Measurements from ENCODE around the gene GPSM3.

The GPSM3 gene

GRCh38 chr6:32204268-32204715 lies 11.8 kb upstream of the GPSM3 start:
- H3K4me3 ChIP-seq (ENCODE audit: low read depth in 1 of 5, low read length in 5 of 5): no peak overlapping the region
- H3K9ac ChIP-seq (ENCODE audit: low read length in 5 of 5): no peak overlapping the region
- H3K4me1 ChIP-seq (ENCODE audit: control insufficient read depth in 5 of 5, insufficient read depth in 5 of 5, low read length in 5 of 5): peaks cover 0 to 11% (median 0%) of the 10 kb centered on the region in 5 donors
- no peak overlapping the region for H3K27ac ChIP-seq (ENCODE audit: low read depth, low read length)
- H3K27me3 ChIP-seq (ENCODE audit: control insufficient read depth in 5 of 5, insufficient read depth in 4 of 5, low read length in 5 of 5): peaks cover 0 to 11% (median 6%) of the 10 kb centered on the region in 5 donors
- H3K36me3 ChIP-seq (ENCODE audit: control insufficient read depth in 5 of 5, insufficient read depth in 5 of 5, low read length in 5 of 5): peaks cover 0 to 38% (median 25%) of the 10 kb centered on the region in 5 donors
- no peaks in the 10 kb centered on the region for H3K9me3 ChIP-seq (ENCODE audit: control insufficient read depth in 5 of 5, low read length in 5 of 5)

GRCh38 chr6:32203426-32204267 lies 11.2 kb upstream of the GPSM3 start:
- Histone ChIP-seq H3K27me3 (ENCODE audit: control insufficient read depth in 5 of 5, insufficient read depth in 4 of 5, low read length in 5 of 5) (peaks cover 0 to 11% (median 6%) of the 10 kb centered on the region in 5 donors), H3K4me3 (ENCODE audit: low read depth in 1 of 5, low read length in 5 of 5) (no peak overlapping the region), H3K27ac (ENCODE audit: low read depth, low read length) (no peak overlapping the region), H3K9me3 (ENCODE audit: control insufficient read depth in 5 of 5, low read length in 5 of 5) (no peaks in the 10 kb centered on the region), H3K9ac (ENCODE audit: low read length in 5 of 5) (no peak overlapping the region), H3K36me3 (ENCODE audit: control insufficient read depth in 5 of 5, insufficient read depth in 5 of 5, low read length in 5 of 5) (peaks cover 0 to 38% (median 21%) of the 10 kb centered on the region in 5 donors), H3K4me1 (ENCODE audit: control insufficient read depth in 5 of 5, insufficient read depth in 5 of 5, low read length in 5 of 5) (peaks cover 0 to 13% (median 0%) of the 10 kb centered on the region in 5 donors)

GRCh38 chr6:32202186-32202585 lies 9.7 kb upstream of the GPSM3 start:
- Histone ChIP-seq H3K9ac (ENCODE audit: low read length in 5 of 5) (no peak overlapping the region), H3K4me3 (ENCODE audit: low read depth in 1 of 5, low read length in 5 of 5) (no peak overlapping the region), H3K27ac (ENCODE audit: low read depth, low read length) (no peak overlapping the region), H3K9me3 (ENCODE audit: control insufficient read depth in 5 of 5, low read length in 5 of 5) (no peaks in the 10 kb centered on the region), H3K27me3 (ENCODE audit: control insufficient read depth in 5 of 5, insufficient read depth in 4 of 5, low read length in 5 of 5) (peaks cover 0 to 11% (median 6%) of the 10 kb centered on the region in 5 donors), H3K4me1 (ENCODE audit: control insufficient read depth in 5 of 5, insufficient read depth in 5 of 5, low read length in 5 of 5) (peaks cover 2 to 26% (median 4%) of the 10 kb centered on the region in 5 donors), H3K36me3 (ENCODE audit: control insufficient read depth in 5 of 5, insufficient read depth in 5 of 5, low read length in 5 of 5) (peaks cover 0 to 43% (median 21%) of the 10 kb centered on the region in 5 donors)

- H3K9me3 ChIP-seq (ENCODE audit: control insufficient read depth in 5 of 5, low read length in 5 of 5): no peaks in the 10 kb centered on the region
These were observed 8.4 kb upstream of the GPSM3 start for GRCh38 chr6:32200711-32201475.

GRCh38 chr6:32198866-32199265 lies 6.4 kb upstream of the GPSM3 start:
- Histone ChIP-seq H3K4me1 (ENCODE audit: control insufficient read depth in 5 of 5, insufficient read depth in 5 of 5, low read length in 5 of 5) (peaks cover 21 to 43% (median 29%) of the 10 kb centered on the region in 5 donors), H3K27me3 (ENCODE audit: control insufficient read depth in 5 of 5, insufficient read depth in 4 of 5, low read length in 5 of 5) (peaks cover 0 to 11% (median 4%) of the 10 kb centered on the region in 5 donors), H3K9me3 (ENCODE audit: control insufficient read depth in 5 of 5, low read length in 5 of 5) (no peaks in the 10 kb centered on the region), H3K36me3 (ENCODE audit: control insufficient read depth in 5 of 5, insufficient read depth in 5 of 5, low read length in 5 of 5) (peaks cover 0 to 33% (median 12%) of the 10 kb centered on the region in 5 donors), H3K9ac (ENCODE audit: low read length in 5 of 5) (no peak overlapping the region), H3K4me3 (ENCODE audit: low read depth in 1 of 5, low read length in 5 of 5) (no peak overlapping the region), H3K27ac (ENCODE audit: low read depth, low read length) (peak overlapping the region; percentile 57)

More at GRCh38 chr6:32200711-32201475, 8.4 kb upstream of the GPSM3 start:
- Histone ChIP-seq H3K27me3 (ENCODE audit: control insufficient read depth in 5 of 5, insufficient read depth in 4 of 5, low read length in 5 of 5) (peaks cover 0 to 12% (median 6%) of the 10 kb centered on the region in 5 donors), H3K4me3 (ENCODE audit: low read depth in 1 of 5, low read length in 5 of 5) (no peak overlapping the region), H3K36me3 (ENCODE audit: control insufficient read depth in 5 of 5, insufficient read depth in 5 of 5, low read length in 5 of 5) (peaks cover 0 to 43% (median 21%) of the 10 kb centered on the region in 5 donors), H3K9ac (ENCODE audit: low read length in 5 of 5) (no peak overlapping the region), H3K27ac (ENCODE audit: low read depth, low read length) (no peak overlapping the region), H3K4me1 (ENCODE audit: control insufficient read depth in 5 of 5, insufficient read depth in 5 of 5, low read length in 5 of 5) (peaks cover 14 to 39% (median 17%) of the 10 kb centered on the region in 5 donors)

- Histone ChIP-seq H3K9ac (ENCODE audit: low read length in 5 of 5) (no peak overlapping the region), H3K27me3 (ENCODE audit: control insufficient read depth in 5 of 5, insufficient read depth in 4 of 5, low read length in 5 of 5) (peaks cover 0 to 9% (median 3%) of the 10 kb centered on the region in 5 donors), H3K4me1 (ENCODE audit: control insufficient read depth in 5 of 5, insufficient read depth in 5 of 5, low read length in 5 of 5) (peaks cover 21 to 42% (median 29%) of the 10 kb centered on the region in 5 donors), H3K36me3 (ENCODE audit: control insufficient read depth in 5 of 5, insufficient read depth in 5 of 5, low read length in 5 of 5) (peaks cover 0 to 28% (median 7%) of the 10 kb centered on the region in 5 donors), H3K27ac (ENCODE audit: low read depth, low read length) (peak overlapping the region; percentile 57), H3K4me3 (ENCODE audit: low read depth in 1 of 5, low read length in 5 of 5) (no peak overlapping the region), H3K9me3 (ENCODE audit: control insufficient read depth in 5 of 5, low read length in 5 of 5) (no peaks in the 10 kb centered on the region)
These were observed 5.9 kb upstream of the GPSM3 start for GRCh38 chr6:32198345-32198696.

GRCh38 chr6:32196682-32197616 lies 4.5 kb upstream of the GPSM3 start:
- peak overlapping the region; percentile 84 to 96 (median 91) for H3K4me3 ChIP-seq (ENCODE audit: low read depth in 1 of 5, low read length in 5 of 5)
- peak overlapping the region; percentile 96 to 99 (median 96) for H3K9ac ChIP-seq (ENCODE audit: low read length in 5 of 5)
- H3K4me1 ChIP-seq (ENCODE audit: control insufficient read depth in 5 of 5, insufficient read depth in 5 of 5, low read length in 5 of 5): peaks cover 21 to 53% (median 32%) of the 10 kb centered on the region in 5 donors
- peaks cover 0 to 8% (median 3%) of the 10 kb centered on the region in 5 donors for H3K27me3 ChIP-seq (ENCODE audit: control insufficient read depth in 5 of 5, insufficient read depth in 4 of 5, low read length in 5 of 5)
- H3K9me3 ChIP-seq (ENCODE audit: control insufficient read depth in 5 of 5, low read length in 5 of 5): no peaks in the 10 kb centered on the region
- peak overlapping the region; percentile 99 for H3K27ac ChIP-seq (ENCODE audit: low read depth, low read length)
- H3K36me3 ChIP-seq (ENCODE audit: control insufficient read depth in 5 of 5, insufficient read depth in 5 of 5, low read length in 5 of 5): peaks cover 0 to 19% (median 4%) of the 10 kb centered on the region in 5 donors

GRCh38 chr6:32195902-32196681 lies 3.6 kb upstream of the GPSM3 start:
- peak overlapping the region; percentile 84 to 96 (median 91) for H3K4me3 ChIP-seq (ENCODE audit: low read depth in 1 of 5, low read length in 5 of 5)
- peaks cover 21 to 62% (median 38%) of the 10 kb centered on the region in 5 donors for H3K4me1 ChIP-seq (ENCODE audit: control insufficient read depth in 5 of 5, insufficient read depth in 5 of 5, low read length in 5 of 5)
- no peaks in the 10 kb centered on the region for H3K9me3 ChIP-seq (ENCODE audit: control insufficient read depth in 5 of 5, low read length in 5 of 5)
- H3K27me3 ChIP-seq (ENCODE audit: control insufficient read depth in 5 of 5, insufficient read depth in 4 of 5, low read length in 5 of 5): peaks cover 0 to 4% (median 0%) of the 10 kb centered on the region in 5 donors
- peaks cover 0 to 12% (median 0%) of the 10 kb centered on the region in 5 donors for H3K36me3 ChIP-seq (ENCODE audit: control insufficient read depth in 5 of 5, insufficient read depth in 5 of 5, low read length in 5 of 5)
- H3K9ac ChIP-seq (ENCODE audit: low read length in 5 of 5): peak overlapping the region; percentile 96 to 99 (median 96)
- H3K27ac ChIP-seq (ENCODE audit: low read depth, low read length): peak overlapping the region; percentile 99

GRCh38 chr6:32195652-32195901 lies 3.1 kb upstream of the GPSM3 start:
- H3K4me1 ChIP-seq (ENCODE audit: control insufficient read depth in 5 of 5, insufficient read depth in 5 of 5, low read length in 5 of 5): peaks cover 25 to 67% (median 43%) of the 10 kb centered on the region in 5 donors
- peaks cover 0 to 4% (median 0%) of the 10 kb centered on the region in 5 donors for H3K27me3 ChIP-seq (ENCODE audit: control insufficient read depth in 5 of 5, insufficient read depth in 4 of 5, low read length in 5 of 5)
- H3K27ac ChIP-seq (ENCODE audit: low read depth, low read length): peak overlapping the region; percentile 99
- peak overlapping the region in 2 of 5 donors; percentile 84 to 99 for H3K9ac ChIP-seq (ENCODE audit: low read length in 5 of 5)
- peak overlapping the region in 3 of 5 donors; percentile 52 to 96 (median 61) for H3K4me3 ChIP-seq (ENCODE audit: low read depth in 1 of 5, low read length in 5 of 5)
- H3K9me3 ChIP-seq (ENCODE audit: control insufficient read depth in 5 of 5, low read length in 5 of 5): no peaks in the 10 kb centered on the region
- peaks cover 0 to 10% (median 0%) of the 10 kb centered on the region in 5 donors for H3K36me3 ChIP-seq (ENCODE audit: control insufficient read depth in 5 of 5, insufficient read depth in 5 of 5, low read length in 5 of 5)

All from subcutaneous abdominal adipose tissue (tissue), 5 donors.